ENCODE measurements around the gene TIMELESS.
A peak's percentile ranks its signal among the peaks of the same experiment; 100 is the strongest.
"Not testable (repeated sequence)": the region's sequence is repeated elsewhere in the genome, so short reads cannot be mapped to it uniquely, and the experiment has no call there.

TIMELESS gene

GRCh38 chr12:56454557-56454956 lies 5.3 kb upstream of the TIMELESS start, which contains the start of gene MIP:
Gene MIP, minus strand, starts transcription at chr12:56454657. Its CDS starts 44 bp downstream, at chr12:56454613.
- no peaks in the 10 kb centered on the region for H3K27me3 ChIP-seq
- no peak within 1 kb of the TSS for H3K27ac ChIP-seq
- no peak within 1 kb of the TSS for H3K4me3 ChIP-seq (ENCODE audit: low read depth in 1 of 2, low read length in 1 of 2)
- no peak for TF ChIP-seq CTCF (IDR thresholded peaks at IDR 0.05)
- no peaks in the 10 kb centered on the region for H3K9me3 ChIP-seq
- peaks cover 6 to 21% of the 10 kb centered on the region in 2 experiments for H3K4me1 ChIP-seq (ENCODE audit: control insufficient read depth in 1 of 2, insufficient read depth in 1 of 2, low read depth in 1 of 2, low read length in 1 of 2)
- H3K36me3 ChIP-seq = no peaks in the 10 kb centered on the region

GRCh38 chr12:56451147-56451546 lies 1.9 kb upstream of the TIMELESS start:
- Histone ChIP-seq H3K27me3 (no peaks in the 10 kb centered on the region), H3K4me1 (ENCODE audit: control insufficient read depth in 1 of 2, insufficient read depth in 1 of 2, low read depth in 1 of 2, low read length in 1 of 2) (peaks cover 13 to 29% of the 10 kb centered on the region in 2 experiments), H3K36me3 (no peaks in the 10 kb centered on the region), H3K27ac (no peak overlapping the region), H3K4me3 (ENCODE audit: low read depth in 1 of 2, low read length in 1 of 2) (no peak overlapping the region), H3K9me3 (no peaks in the 10 kb centered on the region)
- TF ChIP-seq CTCF (IDR thresholded peaks at IDR 0.05) = no peak

GRCh38 chr12:56450241-56450640 lies 1.0 kb upstream of the TIMELESS start:
- no peaks in the 10 kb centered on the region for H3K9me3 ChIP-seq

GRCh38 chr12:56449622-56449984 lies 377 bp upstream of the TIMELESS start:
- H3K36me3 ChIP-seq = no peaks in the 10 kb centered on the region
- no peak for TF ChIP-seq CTCF (IDR thresholded peaks at IDR 0.05)
- H3K27ac ChIP-seq = peak overlapping the region; percentile 79
- peaks cover 6 to 21% of the 10 kb centered on the region in 2 experiments for H3K4me1 ChIP-seq (ENCODE audit: control insufficient read depth in 1 of 2, insufficient read depth in 1 of 2, low read depth in 1 of 2, low read length in 1 of 2)
- peak overlapping the region; percentile 63 to 99 for H3K4me3 ChIP-seq (ENCODE audit: low read depth in 1 of 2, low read length in 1 of 2)
- H3K9me3 ChIP-seq = no peaks in the 10 kb centered on the region
- H3K27me3 ChIP-seq = no peaks in the 10 kb centered on the region

More at GRCh38 chr12:56450241-56450640, 1.0 kb upstream of the TIMELESS start:
- H3K4me3 ChIP-seq (ENCODE audit: low read depth in 1 of 2, low read length in 1 of 2) = peak overlapping the region in 1 of 2 experiments; percentile 63
- TF ChIP-seq CTCF (IDR thresholded peaks at IDR 0.05) = no peak
- no peaks in the 10 kb centered on the region for H3K36me3 ChIP-seq
- no peaks in the 10 kb centered on the region for H3K27me3 ChIP-seq
- no peak overlapping the region for H3K27ac ChIP-seq
- peaks cover 9 to 27% of the 10 kb centered on the region in 2 experiments for H3K4me1 ChIP-seq (ENCODE audit: control insufficient read depth in 1 of 2, insufficient read depth in 1 of 2, low read depth in 1 of 2, low read length in 1 of 2)

- not testable (repeated sequence) for H3K9me3 ChIP-seq; H3K4me1 ChIP-seq (ENCODE audit: control insufficient read depth in 1 of 2, insufficient read depth in 1 of 2, low read depth in 1 of 2, low read length in 1 of 2); H3K27me3 ChIP-seq; H3K27ac ChIP-seq; H3K36me3 ChIP-seq; H3K4me3 ChIP-seq (ENCODE audit: low read depth in 1 of 2, low read length in 1 of 2)
Measured at GRCh38 chr12:56443208-56443607, 6.0 kb downstream of the TIMELESS start.

- Histone ChIP-seq H3K36me3 (no peaks in the 10 kb centered on the region), H3K9me3 (no peaks in the 10 kb centered on the region), H3K27me3 (no peaks in the 10 kb centered on the region), H3K4me3 (ENCODE audit: low read depth in 1 of 2, low read length in 1 of 2) (no peak overlapping the region), H3K4me1 (ENCODE audit: control insufficient read depth in 1 of 2, insufficient read depth in 1 of 2, low read depth in 1 of 2, low read length in 1 of 2) (peaks cover 0 to 12% of the 10 kb centered on the region in 2 experiments), H3K27ac (no peak overlapping the region)
- TF ChIP-seq CTCF (IDR thresholded peaks at IDR 0.05) = no peak
Measured at GRCh38 chr12:56437430-56438176, 11.6 kb downstream of the TIMELESS start.
